ENCODE data around the gene HOXC6.
"Not testable (repeated sequence)": the region's sequence is repeated elsewhere in the genome, so short reads cannot be mapped to it uniquely, and the experiment has no call there.

HOXC6 gene

GRCh38 chr12:54058128-54058768, 30.0 kb downstream of the HOXC6 start:
- DNase-seq (ENCODE audit: low read depth): no peak

- no peak for DNase-seq (ENCODE audit: low read depth)
Observed at GRCh38 chr12:54059668-54060067, 31.4 kb downstream of the HOXC6 start.

- no peak for DNase-seq (ENCODE audit: low read depth)
Observed at GRCh38 chr12:54060174-54060974, 32.1 kb downstream of the HOXC6 start.

- no peak for DNase-seq (ENCODE audit: low read depth)
Observed at GRCh38 chr12:54060975-54061778, 32.9 kb downstream of the HOXC6 start.

GRCh38 chr12:54065677-54066076, 37.4 kb downstream of the HOXC6 start:
- DNase-seq (ENCODE audit: low read depth): no peak

GRCh38 chr12:54066408-54066807, 38.2 kb downstream of the HOXC6 start:
- DNase-seq (ENCODE audit: low read depth): no peak

- no peak for DNase-seq (ENCODE audit: low read depth)
Observed at GRCh38 chr12:54068418-54069070, 40.3 kb downstream of the HOXC6 start.

GRCh38 chr12:54071942-54072341, 43.7 kb downstream of the HOXC6 start:
- DNase-seq (ENCODE audit: low read depth): no peak

GRCh38 chr12:54074308-54074707, 46.1 kb downstream of the HOXC6 start:
- no peak for DNase-seq (ENCODE audit: low read depth)

- no peak for DNase-seq (ENCODE audit: low read depth)
Observed at GRCh38 chr12:54075409-54075808, 47.2 kb downstream of the HOXC6 start.

- no peak for DNase-seq (ENCODE audit: low read depth)
Observed at GRCh38 chr12:54075974-54076373, 47.7 kb downstream of the HOXC6 start.

GRCh38 chr12:54077843-54078242, 49.6 kb downstream of the HOXC6 start:
- not testable (repeated sequence) for DNase-seq (ENCODE audit: low read depth)

- not testable (repeated sequence) for DNase-seq (ENCODE audit: low read depth)
Observed at GRCh38 chr12:54079115-54079514, 50.9 kb downstream of the HOXC6 start.

All from HS-5 (cell line).